ENCODE measurements around the gene NT5DC4.

NT5DC4 gene

DNA sequence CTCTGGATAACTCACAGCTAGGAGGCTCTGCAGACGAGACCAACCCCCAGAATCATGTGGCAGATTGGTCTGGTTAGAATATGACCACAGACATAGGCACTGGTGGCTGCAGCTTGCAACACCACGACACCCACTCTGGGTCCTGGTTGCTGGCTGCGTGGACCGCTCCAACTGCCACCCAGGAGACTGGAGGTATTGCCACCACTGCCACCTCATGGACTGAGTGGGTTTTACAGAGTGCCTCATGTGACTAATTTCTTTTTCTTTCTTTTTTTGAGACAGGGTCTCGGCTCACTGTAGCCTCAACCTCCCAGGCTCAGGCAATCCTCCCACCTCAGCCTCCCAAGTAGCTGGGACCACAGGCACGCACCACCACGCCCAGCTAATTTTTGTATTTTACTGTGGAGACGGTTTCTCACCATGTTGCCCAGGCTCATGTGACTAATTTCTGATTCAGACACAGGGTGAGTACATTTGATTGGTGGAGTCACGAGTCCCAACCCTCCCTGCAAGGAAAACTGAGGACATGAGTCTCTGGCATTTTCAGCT lies 29.9 kb upstream of the NT5DC4 start:
- peak; percentile 67 for DNase-seq (ENCODE audit: low read depth)
- TF ChIP-seq, protein P1, sequence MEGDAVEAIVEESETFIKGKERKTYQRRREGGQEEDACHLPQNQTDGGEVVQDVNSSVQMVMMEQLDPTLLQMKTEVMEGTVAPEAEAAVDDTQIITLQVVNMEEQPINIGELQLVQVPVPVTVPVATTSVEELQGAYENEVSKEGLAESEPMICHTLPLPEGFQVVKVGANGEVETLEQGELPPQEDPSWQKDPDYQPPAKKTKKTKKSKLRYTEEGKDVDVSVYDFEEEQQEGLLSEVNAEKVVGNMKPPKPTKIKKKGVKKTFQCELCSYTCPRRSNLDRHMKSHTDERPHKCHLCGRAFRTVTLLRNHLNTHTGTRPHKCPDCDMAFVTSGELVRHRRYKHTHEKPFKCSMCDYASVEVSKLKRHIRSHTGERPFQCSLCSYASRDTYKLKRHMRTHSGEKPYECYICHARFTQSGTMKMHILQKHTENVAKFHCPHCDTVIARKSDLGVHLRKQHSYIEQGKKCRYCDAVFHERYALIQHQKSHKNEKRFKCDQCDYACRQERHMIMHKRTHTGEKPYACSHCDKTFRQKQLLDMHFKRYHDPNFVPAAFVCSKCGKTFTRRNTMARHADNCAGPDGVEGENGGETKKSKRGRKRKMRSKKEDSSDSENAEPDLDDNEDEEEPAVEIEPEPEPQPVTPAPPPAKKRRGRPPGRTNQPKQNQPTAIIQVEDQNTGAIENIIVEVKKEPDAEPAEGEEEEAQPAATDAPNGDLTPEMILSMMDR (IDR thresholded peaks at IDR 0.05; ENCODE audit: low read length, missing control alignments) = peak; percentile 57
- no peak overlapping the region for H3K4me3 ChIP-seq (replicated peaks; ENCODE audit: low read depth, low read length)

- TF ChIP-seq, protein P1 (IDR thresholded peaks at IDR 0.05; ENCODE audit: low read length, missing control alignments) = no peak
- DNase-seq (ENCODE audit: low read depth) = peak; percentile 51
- no peak overlapping the region for H3K4me3 ChIP-seq (replicated peaks; ENCODE audit: low read depth, low read length)
Measured at GRCh38 chr2:112691881-112692281, 28.9 kb upstream of the NT5DC4 start.

DNA sequence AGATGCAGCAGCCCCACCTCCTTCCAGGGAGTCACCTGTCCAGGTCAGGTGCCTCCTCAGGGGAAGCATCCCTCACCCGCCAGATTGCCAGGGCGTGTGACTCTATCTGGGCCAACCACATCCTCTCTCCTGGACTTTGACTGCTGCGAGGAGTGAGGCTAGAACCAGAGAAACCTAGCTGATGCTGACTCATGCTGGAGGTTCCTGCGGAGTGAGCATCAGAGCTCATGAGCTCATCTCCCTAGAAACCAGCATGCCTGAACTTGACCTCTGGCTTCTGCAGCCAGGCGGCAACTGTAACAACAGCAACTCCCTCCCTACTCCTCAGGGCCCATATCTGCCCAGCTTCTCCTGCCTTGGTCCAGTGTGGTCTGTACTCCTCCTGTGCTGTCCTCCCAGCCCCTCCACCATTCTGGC lies 28.3 kb upstream of the NT5DC4 start:
- DNase-seq (ENCODE audit: low read depth) = peak; percentile 93
- H3K4me3 ChIP-seq (replicated peaks; ENCODE audit: low read depth, low read length) = no peak overlapping the region
- TF ChIP-seq, protein P1 (IDR thresholded peaks at IDR 0.05; ENCODE audit: low read length, missing control alignments) = no peak

- no peak overlapping the region for H3K4me3 ChIP-seq (replicated peaks; ENCODE audit: low read depth, low read length)
- TF ChIP-seq, protein P1 (IDR thresholded peaks at IDR 0.05; ENCODE audit: low read length, missing control alignments) = no peak
- DNase-seq (ENCODE audit: low read depth) = no peak
Measured at GRCh38 chr2:112692918-112693317, 27.9 kb upstream of the NT5DC4 start.

DNA sequence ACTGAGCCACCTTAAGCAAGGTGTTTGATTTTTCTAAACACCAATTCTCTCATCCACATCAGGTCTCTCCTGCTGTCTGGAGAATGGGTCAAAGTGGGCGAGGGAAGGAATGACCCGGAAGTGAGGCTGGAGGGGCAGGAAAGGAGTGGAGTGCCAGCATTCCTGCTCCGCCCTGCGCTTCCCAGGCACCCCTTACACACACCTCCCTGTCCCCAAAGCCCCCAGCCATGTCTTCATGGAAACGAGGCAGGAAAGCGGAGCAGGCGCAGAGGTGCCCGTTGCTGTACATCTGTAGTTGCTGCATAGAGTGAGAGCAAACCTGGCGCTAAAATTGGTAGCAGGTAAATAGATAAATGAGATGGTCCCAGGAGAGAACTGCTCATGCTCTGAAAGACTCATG lies 27.2 kb upstream of the NT5DC4 start:
- TF ChIP-seq, protein P1 (IDR thresholded peaks at IDR 0.05; ENCODE audit: low read length, missing control alignments) = no peak
- DNase-seq (ENCODE audit: low read depth) = no peak
- H3K4me3 ChIP-seq (replicated peaks; ENCODE audit: low read depth, low read length) = no peak overlapping the region

GRCh38 chr2:112694182-112694581 lies 26.6 kb upstream of the NT5DC4 start:
- TF ChIP-seq, protein P1 (IDR thresholded peaks at IDR 0.05; ENCODE audit: low read length, missing control alignments) = no peak
- no peak overlapping the region for H3K4me3 ChIP-seq (replicated peaks; ENCODE audit: low read depth, low read length)
- no peak for DNase-seq (ENCODE audit: low read depth)

GRCh38 chr2:112698834-112699515 lies 21.8 kb upstream of the NT5DC4 start:
- TF ChIP-seq, protein P1 (IDR thresholded peaks at IDR 0.05; ENCODE audit: low read length, missing control alignments) = no peak
- DNase-seq (ENCODE audit: low read depth) = no peak
- H3K4me3 ChIP-seq (replicated peaks; ENCODE audit: low read depth, low read length) = no peak overlapping the region
